Smooth muscle cell (in vitro differentiated cells): ENCODE results near the gene SCAP. TPM values are rescaled to one million over a fixed set of nuclear protein-coding genes. Genes with fewer than 3 reads are reported as not detected.

Source experiments
- DNase-seq: peaks from one replicate; lab custom pipeline; 2025; ENCODE audit not compliant: unreplicated experiment; lab: John Stamatoyannopoulos, UW
- H2AFZ ChIP-seq: fragments of 200-600 bp; sonication (generic); 2 replicates; pipeline ENCODE4 v1.6.0; 2016; ENCODE audit warnings: antibody characterized with exemption, low read depth, mild to moderate bottlenecking
- H3F3A ChIP-seq: fragments of 200-600 bp; sonication (generic); 2 replicates; pipeline ENCODE4 v1.6.0; 2017; ENCODE audit warnings: antibody characterized with exemption, low read depth
- H3K27ac ChIP-seq: fragments of 200-600 bp; sonication (generic); 2 replicates; pipeline ENCODE4 v1.5.1; 2016; ENCODE audit warnings: low read depth, mild to moderate bottlenecking
- H3K27me3 ChIP-seq: fragments of 200-600 bp; sonication (generic); 2 replicates; pipeline ENCODE4 v1.6.1; 2016; ENCODE audit warnings: low read depth, mild to moderate bottlenecking
- H3K36me3 ChIP-seq: fragments of 200-600 bp; sonication (generic); 2 replicates; pipeline ENCODE4 v1.5.1; 2016; ENCODE audit warnings: low read depth
- H3K4me1 ChIP-seq: fragments of 200-600 bp; sonication (generic); 2 replicates; pipeline ENCODE4 v1.5.1; 2016; ENCODE audit warnings: low read depth
- H3K4me2 ChIP-seq: fragments of 200-600 bp; sonication (generic); 2 replicates; pipeline ENCODE4 v1.6.0; 2016; ENCODE audit warnings: mild to moderate bottlenecking
- H3K4me3 ChIP-seq: fragments of 200-600 bp; sonication (generic); 2 replicates; pipeline ENCODE4 v1.5.1; 2016; ENCODE audit warnings: mild to moderate bottlenecking
- H3K79me2 ChIP-seq: fragments of 200-600 bp; sonication (generic); 2 replicates; pipeline ENCODE4 v1.6.0; 2016; ENCODE audit warnings: low read depth, mild to moderate bottlenecking
- H3K9ac ChIP-seq: fragments of 200-600 bp; sonication (generic); 2 replicates; pipeline ENCODE4 v1.6.0; 2016; ENCODE audit warnings: low read depth
- H3K9me3 ChIP-seq: fragments of 200-600 bp; sonication (generic); replicated peaks from 2 replicates; pipeline ENCODE4 v1.5.1; 2016; ENCODE audit warnings: low read depth
- H4K20me1 ChIP-seq: fragments of 200-600 bp; sonication (generic); 2 replicates; pipeline ENCODE4 v1.6.0; 2016; ENCODE audit warnings: low read depth
- CTCF ChIP-seq: fragments of 200-600 bp; sonication (generic); IDR thresholded peaks from 2 replicates; pipeline ENCODE4 v1.5.1; 2017; ENCODE audit warnings: borderline replicate concordance, mild to moderate bottlenecking, antibody characterized with exemption; ENCODE audit not compliant: insufficient read depth, poor library complexity, severe bottlenecking
- WGBS: methylation state at CpG from one replicate; pipeline ENCODE4 v1.1.7; 2016; ENCODE audit warnings: low lambda C conversion rate; 5-methylcytosine and 5-hydroxymethylcytosine counted together
- polyA plus RNA-seq: library from polyadenylated mRNA; unstranded; fragments of >200 nt; fragmentation: Nextera tagmentation; extraction: Ambion mirVana; gene quantifications from 2 replicates; pipeline ENCODE4 v1.2.1, GENCODE V29; 2016
- total RNA-seq: library from RNA; depleted of rRNA; stranded (reverse); fragments of >200 nt; gene quantifications from 2 replicates; pipeline ENCODE4 v1.2.3, GENCODE V29; 2014

Gene SCAP
- total and polyA plus RNA-seq, 2 experiments from 2014 or later, result 29.2 to 31.0 TPM

- no peaks in the 10 kb centered on the region for H3F3A ChIP-seq
- no peak for DNase-seq
Observed at GRCh38 chr3:47425959-47426358, 49.8 kb downstream of the SCAP start.

GRCh38 chr3:47425383-47425778, 50.4 kb downstream of the SCAP start:
- Histone ChIP-seq H4K20me1 (no peaks in the 10 kb centered on the region), H3F3A (no peaks in the 10 kb centered on the region), H3K27ac (no peak overlapping the region), H3K9me3 (no peaks in the 10 kb centered on the region), H3K36me3 (no peaks in the 10 kb centered on the region), H3K9ac (no peak overlapping the region), H2AFZ (no peak overlapping the region), H3K4me3 (no peak overlapping the region), H3K4me1 (no peaks in the 10 kb centered on the region), H3K79me2 (no peaks in the 10 kb centered on the region), H3K27me3 (no peaks in the 10 kb centered on the region), H3K4me2 (no peak overlapping the region)
- no peak for DNase-seq
- WGBS, result 96% methylated on average over 11 of the region's 11 CpGs
- no peak for TF ChIP-seq CTCF

More at GRCh38 chr3:47425959-47426358, 49.8 kb downstream of the SCAP start:
- H3K27me3 ChIP-seq, result no peaks in the 10 kb centered on the region
- H2AFZ ChIP-seq, result no peak overlapping the region
- H3K27ac ChIP-seq, result no peak overlapping the region
- H3K36me3 ChIP-seq, result no peaks in the 10 kb centered on the region
- no peaks in the 10 kb centered on the region for H3K4me1 ChIP-seq
- no peaks in the 10 kb centered on the region for H4K20me1 ChIP-seq
- H3K79me2 ChIP-seq, result no peaks in the 10 kb centered on the region
- no peak for TF ChIP-seq CTCF
- no peak overlapping the region for H3K4me2 ChIP-seq
- H3K4me3 ChIP-seq, result no peak overlapping the region
- 94% methylated on average over 9 of the region's 9 CpGs for WGBS
- no peak overlapping the region for H3K9ac ChIP-seq
- H3K9me3 ChIP-seq, result no peaks in the 10 kb centered on the region

GRCh38 chr3:47424434-47425382, 51.0 kb downstream of the SCAP start:
- Histone ChIP-seq H3K27ac (no peak overlapping the region), H3K9me3 (no peaks in the 10 kb centered on the region), H4K20me1 (no peaks in the 10 kb centered on the region), H3K4me2 (no peak overlapping the region), H2AFZ (no peak overlapping the region), H3K4me1 (no peaks in the 10 kb centered on the region), H3K4me3 (no peak overlapping the region), H3K79me2 (no peaks in the 10 kb centered on the region), H3K9ac (no peak overlapping the region), H3F3A (no peaks in the 10 kb centered on the region), H3K27me3 (no peaks in the 10 kb centered on the region), H3K36me3 (no peaks in the 10 kb centered on the region)
- no peak for TF ChIP-seq CTCF
- no peak for DNase-seq
- 89% methylated on average over 15 of the region's 15 CpGs for WGBS
